HCT116 (cell line): ENCODE data around the gene DIP2C.

ENCODE experiments used
- CEBPB ChIP-seq: IDR thresholded peaks from 2 replicates; pipeline ENCODE4 v1.6.1; 2012; ENCODE audit warnings: low read depth
- CTCF ChIP-seq, 3 experiments: fragments of 200-600 bp in 1 of 3; sonication (generic) in 1 of 3; IDR thresholded peaks in 2 of 3; conservative IDR thresholded peaks in 1 of 3; 2 replicates each; pipeline ENCODE4 v1.5.1; 2012 to 2017; ENCODE audit warnings: low read depth in 2 of 3, low read length in 2 of 3, antibody characterized with exemption in 1 of 3, borderline replicate concordance in 1 of 3, control low read depth in 1 of 3, mild to moderate bottlenecking in 1 of 3, mixed read lengths in 1 of 3, mixed run types in 1 of 3, moderate library complexity in 1 of 3; ENCODE audit not compliant: insufficient read depth in 1 of 3
- ELF1 ChIP-seq: IDR thresholded peaks from 2 replicates; pipeline ENCODE4 v1.6.1; 2012; ENCODE audit warnings: low read depth, borderline replicate concordance
- EZH2 ChIP-seq: fragments of 200-600 bp; sonication (generic); IDR thresholded peaks from 2 replicates; pipeline ENCODE4 v1.6.1; 2017; ENCODE audit warnings: antibody characterized with exemption, mixed run types
- POLR2A ChIP-seq: IDR thresholded peaks from 2 replicates; pipeline ENCODE4 v1.7.0; 2011; ENCODE audit warnings: borderline replicate concordance; ENCODE audit not compliant: insufficient read depth, insufficient read length; ENCODE audit errors: extremely low read depth
- POLR2AphosphoS5 ChIP-seq: IDR thresholded peaks from 2 replicates; pipeline ENCODE4 v1.6.1; 2011; ENCODE audit warnings: mild to moderate bottlenecking, low read depth, low read length, moderate library complexity
- RAD21 ChIP-seq: IDR thresholded peaks from 2 replicates; pipeline ENCODE4 v1.6.1; 2012; ENCODE audit warnings: low read depth, mild to moderate bottlenecking
- REST ChIP-seq: IDR thresholded peaks from 2 replicates; pipeline ENCODE4 v1.6.1; 2012; ENCODE audit warnings: low read depth
- YY1 ChIP-seq: IDR thresholded peaks from 2 replicates; pipeline ENCODE4 v1.6.1; 2011; ENCODE audit warnings: low read length, low read depth, moderate library complexity, mild to moderate bottlenecking; ENCODE audit not compliant: insufficient replicate concordance; ENCODE audit errors: extremely low read depth

GRCh38 chr10:660413-660969 is 29.0 kb downstream of the DIP2C start:
- TF ChIP-seq CTCF (IDR thresholded peaks at IDR 0.05 in 2 of 3, conservative IDR thresholded peaks at IDR 0.05 in 1 of 3; ENCODE audit: borderline replicate concordance in 1 of 3, insufficient read depth in 1 of 3, low read depth in 2 of 3, low read length in 2 of 3) (no peak), RAD21 (no peak), REST (no peak), CEBPB (no peak), EZH2 (no peak), POLR2AphosphoS5 (no peak), ELF1 (no peak), POLR2A (no peak), YY1 (no peak)
